Upper lobe of left lung (tissue), 6 donors: ENCODE results near the gene KCNJ4. TPM values are rescaled to one million over a fixed set of nuclear protein-coding genes. Genes with fewer than 3 reads are reported as not detected.

Source experiments
- ATAC-seq, 2 donors: fragments of 200-7000 bp; cut with Tn5 transposase; one replicate each; pipeline ENCODE4 v1.9.1; 2022; ENCODE audit warnings: mild to moderate bottlenecking in 2 of 2, moderate library complexity in 2 of 2; ENCODE audit not compliant: low FRiP score in 2 of 2
- DNase-seq, 2 donors: peaks; one replicate each; pipeline ENCODE4 v3.0.0-alpha.2; 2019 to 2020
- H3K27ac ChIP-seq, 4 donors: fragments of 200-600 bp; sonication (generic); one replicate each; pipeline ENCODE4 v1.5.1; 2016 to 2019
- H3K27me3 ChIP-seq, 4 donors: fragments of 200-600 bp; sonication (generic); one replicate each; pipeline ENCODE4 v1.5.1; 2017 to 2019
- H3K36me3 ChIP-seq, 4 donors: fragments of 200-600 bp; sonication (generic); one replicate each; pipeline ENCODE4 v1.5.1; 2016 to 2019
- H3K4me1 ChIP-seq, 4 donors: fragments of 200-600 bp; sonication (generic); one replicate each; pipeline ENCODE4 v1.5.1; 2018 to 2019
- H3K4me3 ChIP-seq, 4 donors: fragments of 200-600 bp; sonication (generic); one replicate each; pipeline ENCODE4 v1.5.1; 2017 to 2019; ENCODE audit warnings: mild to moderate bottlenecking in 2 of 4, moderate library complexity in 1 of 4
- H3K9me3 ChIP-seq, 4 donors: fragments of 200-600 bp; sonication (generic); one replicate each; pipeline ENCODE4 v1.5.1; 2018 to 2019
- EP300 ChIP-seq, 4 donors: sonication (generic); formaldehyde crosslinking; IDR thresholded peaks; one replicate each; pipeline ENCODE4 v1.5.1; 2017; ENCODE audit warnings: antibody characterized with exemption in 4 of 4, control low read depth in 2 of 4
- POLR2A ChIP-seq, 4 donors: fragments of 450-650 bp; IDR thresholded peaks; one replicate each; pipeline ENCODE4 v1.5.1; 2016 to 2017; ENCODE audit warnings: antibody characterized with exemption in 4 of 4, mild to moderate bottlenecking in 2 of 4
- POLR2AphosphoS5 ChIP-seq, 2 donors: sonication (generic); formaldehyde crosslinking; IDR thresholded peaks; one replicate each; pipeline ENCODE4 v1.5.1; 2017; ENCODE audit warnings: antibody characterized with exemption in 2 of 2
- WGBS, 2 donors: methylation state at CpG; one replicate each; pipeline ENCODE4 v1.1.5; 2017 to 2018; 5-methylcytosine and 5-hydroxymethylcytosine counted together
- total RNA-seq, 6 donors: library from RNA; depleted of rRNA in 4 of 6; stranded (reverse); fragments of >200 nt in 4 of 6; gene quantifications; one replicate each; pipeline versions ENCODE4 v1.1.0 to v1.2.1, GENCODE V29; 2016 to 2021
- TF ChIP-seq, protein P1 (sequence below), 6 experiments: fragments of 450-650 bp in 4 of 6; fragments of 200-600 bp in 2 of 6; sonication (generic) in 2 of 6; IDR thresholded peaks; one replicate each; pipeline ENCODE4 v1.5.1; 2016 to 2019; ENCODE audit warnings: antibody characterized with exemption in 6 of 6
- donor health status: DM: no; HTN: no; CAD: no; lungs with moderate emphysema.
- donor health status: DM: no; HTN: yes; CAD: no; lungs with severe emphysema.

KCNJ4 gene
- total RNA-seq, 6 donors from 2014 or later, result not detected

DNA sequence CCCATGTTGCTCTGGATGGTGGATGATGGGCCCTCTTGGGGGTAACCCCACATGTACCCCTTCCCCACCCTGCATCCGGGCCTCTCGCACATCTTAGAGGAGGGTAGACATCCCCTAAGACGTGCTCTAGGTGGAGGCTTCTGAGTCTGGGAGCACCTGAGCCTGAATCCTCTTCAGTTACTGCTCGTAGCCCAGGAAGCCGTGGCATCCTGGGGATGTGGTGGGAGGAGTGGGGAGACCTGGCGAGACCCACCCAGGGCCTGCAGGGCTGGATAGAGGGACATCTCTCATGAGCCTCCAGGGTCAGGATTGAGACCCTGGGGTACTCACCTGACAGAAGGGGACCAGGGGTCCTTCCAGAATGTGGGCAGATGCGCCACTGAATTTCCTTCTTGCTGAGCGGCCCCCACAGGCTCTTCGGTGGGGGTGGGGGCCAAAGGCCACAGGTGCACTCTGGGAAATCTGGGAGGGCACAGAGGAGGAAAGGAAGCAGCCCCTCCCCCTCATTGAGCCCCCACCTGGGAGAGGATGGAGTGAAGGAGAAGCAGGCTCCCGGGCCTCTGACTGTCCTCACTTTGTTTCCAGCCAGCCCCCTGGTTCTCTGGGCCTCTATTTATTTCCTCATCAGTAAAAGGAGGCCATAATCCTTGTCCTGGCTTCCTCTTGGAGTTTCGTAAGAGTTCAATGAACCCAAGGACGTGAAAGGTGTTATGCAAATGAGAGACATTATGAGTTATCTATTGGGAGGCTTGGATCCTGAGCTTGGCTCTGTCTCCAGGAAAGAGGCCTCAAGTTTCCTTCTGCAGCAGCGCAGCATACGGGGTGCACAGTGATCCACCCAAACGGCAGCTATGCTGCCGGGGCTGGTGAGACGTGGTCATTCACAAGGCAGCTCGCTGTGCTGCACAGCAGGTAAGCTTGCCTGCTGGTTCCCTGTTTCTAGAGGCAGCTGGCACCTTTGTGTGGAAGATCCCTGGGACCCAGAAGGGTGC, 31.2 kb downstream of the KCNJ4 start:
- DNase-seq (no peak), ATAC-seq (no peak)
- no peak for TF ChIP-seq EP300 (IDR thresholded peaks at IDR 0.05)
- TF ChIP-seq POLR2A (IDR thresholded peaks at IDR 0.05), result no peak
- no peak for TF ChIP-seq POLR2AphosphoS5 (IDR thresholded peaks at IDR 0.05)
- TF ChIP-seq, protein P1, sequence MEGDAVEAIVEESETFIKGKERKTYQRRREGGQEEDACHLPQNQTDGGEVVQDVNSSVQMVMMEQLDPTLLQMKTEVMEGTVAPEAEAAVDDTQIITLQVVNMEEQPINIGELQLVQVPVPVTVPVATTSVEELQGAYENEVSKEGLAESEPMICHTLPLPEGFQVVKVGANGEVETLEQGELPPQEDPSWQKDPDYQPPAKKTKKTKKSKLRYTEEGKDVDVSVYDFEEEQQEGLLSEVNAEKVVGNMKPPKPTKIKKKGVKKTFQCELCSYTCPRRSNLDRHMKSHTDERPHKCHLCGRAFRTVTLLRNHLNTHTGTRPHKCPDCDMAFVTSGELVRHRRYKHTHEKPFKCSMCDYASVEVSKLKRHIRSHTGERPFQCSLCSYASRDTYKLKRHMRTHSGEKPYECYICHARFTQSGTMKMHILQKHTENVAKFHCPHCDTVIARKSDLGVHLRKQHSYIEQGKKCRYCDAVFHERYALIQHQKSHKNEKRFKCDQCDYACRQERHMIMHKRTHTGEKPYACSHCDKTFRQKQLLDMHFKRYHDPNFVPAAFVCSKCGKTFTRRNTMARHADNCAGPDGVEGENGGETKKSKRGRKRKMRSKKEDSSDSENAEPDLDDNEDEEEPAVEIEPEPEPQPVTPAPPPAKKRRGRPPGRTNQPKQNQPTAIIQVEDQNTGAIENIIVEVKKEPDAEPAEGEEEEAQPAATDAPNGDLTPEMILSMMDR (IDR thresholded peaks at IDR 0.05), result no peak
- 75 to 80% methylated on average over 13 to 18 of the region's 18 CpGs for WGBS, 2 donors
- Histone ChIP-seq H3K27ac (no peak overlapping the region), H3K9me3 (no peaks in the 10 kb centered on the region), H3K36me3 (no peaks in the 10 kb centered on the region), H3K4me3 (no peak overlapping the region), H3K4me1 (peaks cover 0 to 4% (median 0%) of the 10 kb centered on the region in 4 donors), H3K27me3 (no peaks in the 10 kb centered on the region)

DNA sequence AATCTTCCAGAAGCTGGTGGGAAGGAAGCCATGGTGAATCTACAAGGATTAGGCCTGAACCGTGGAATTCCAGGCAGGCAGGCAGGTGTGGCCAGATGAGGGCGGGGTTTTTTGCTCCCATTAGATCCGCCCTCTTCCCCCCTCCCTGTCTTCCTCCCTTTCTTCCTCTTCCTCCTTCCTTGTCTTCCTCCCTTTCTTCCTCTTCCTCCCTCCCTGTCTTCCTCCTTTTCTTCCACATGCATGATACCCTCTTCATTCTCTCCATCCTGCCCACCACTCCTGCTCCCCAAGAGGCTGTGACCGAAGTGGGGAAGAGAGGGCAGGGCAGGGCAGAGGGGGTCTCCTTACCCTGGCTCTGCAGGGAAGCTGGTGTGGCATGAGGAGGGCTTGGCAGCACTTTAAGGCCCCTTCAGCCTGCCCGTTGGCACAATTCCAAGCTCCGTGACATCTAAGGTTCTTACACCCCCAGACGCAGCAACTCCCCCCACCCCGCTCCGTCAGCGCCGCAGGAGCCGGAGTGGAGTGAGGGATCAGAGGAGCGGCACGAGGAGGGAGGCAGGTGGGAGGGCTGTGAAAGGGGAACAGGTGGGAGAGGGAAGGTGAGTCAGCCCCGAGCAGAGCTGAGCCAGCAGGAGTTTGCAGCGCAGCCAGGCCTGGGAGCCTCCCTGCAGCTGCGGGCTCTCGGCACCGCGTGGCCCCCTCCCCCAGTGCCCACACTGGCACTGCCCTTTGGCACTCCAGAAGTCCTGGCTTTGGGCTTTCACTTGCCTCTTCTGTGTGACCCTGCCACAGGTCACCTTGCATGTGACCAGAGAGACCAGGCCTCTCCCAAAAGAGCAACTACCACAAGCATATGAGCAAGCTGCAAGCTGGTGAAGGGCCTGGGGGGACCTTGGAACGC, 32.1 kb downstream of the KCNJ4 start:
- H3K9me3 ChIP-seq, result no peaks in the 10 kb centered on the region
- ATAC-seq (no peak), DNase-seq (no peak)
- H3K27me3 ChIP-seq, result no peaks in the 10 kb centered on the region
- peaks cover 0 to 4% (median 0%) of the 10 kb centered on the region in 4 donors for H3K4me1 ChIP-seq
- 79 to 82% methylated on average over 21 of the region's 21 CpGs for WGBS, 2 donors
- no peaks in the 10 kb centered on the region for H3K36me3 ChIP-seq
- TF ChIP-seq, protein P1 (IDR thresholded peaks at IDR 0.05), result no peak
- TF ChIP-seq EP300 (IDR thresholded peaks at IDR 0.05), result no peak
- H3K4me3 ChIP-seq, result no peak overlapping the region
- H3K27ac ChIP-seq, result no peak overlapping the region

DNA sequence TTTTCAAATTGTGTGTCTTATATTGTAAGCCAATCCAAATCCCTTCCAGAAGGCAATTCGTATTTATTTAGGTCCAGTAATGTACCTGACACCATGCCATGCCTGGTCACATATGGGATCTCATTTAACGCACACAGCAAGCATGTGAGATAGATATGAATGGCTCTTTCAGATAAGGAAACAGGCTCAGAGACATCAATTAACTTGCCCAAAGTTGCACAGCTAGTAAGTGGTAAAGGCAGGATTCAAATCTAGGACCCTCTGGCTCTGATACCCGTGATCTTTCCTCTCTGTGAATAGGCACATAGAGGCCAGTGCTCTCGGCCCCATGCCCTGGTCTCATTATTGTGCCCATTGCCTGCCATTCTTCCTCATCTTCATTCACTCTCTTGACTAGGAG, 34.3 kb downstream of the KCNJ4 start:
- DNase-seq (no peak), ATAC-seq (no peak)
- TF ChIP-seq EP300 (IDR thresholded peaks at IDR 0.05) (no peak), POLR2AphosphoS5 (IDR thresholded peaks at IDR 0.05) (no peak), POLR2A (IDR thresholded peaks at IDR 0.05) (no peak)
- TF ChIP-seq, protein P1 (IDR thresholded peaks at IDR 0.05), result no peak
- Histone ChIP-seq H3K4me3 (no peak overlapping the region), H3K4me1 (peaks cover 0 to 4% (median 0%) of the 10 kb centered on the region in 4 donors), H3K36me3 (no peaks in the 10 kb centered on the region), H3K27ac (no peak overlapping the region), H3K9me3 (no peaks in the 10 kb centered on the region), H3K27me3 (no peaks in the 10 kb centered on the region)
- WGBS, 2 donors, result 90 to 92% methylated on average over 4 of the region's 4 CpGs

DNA sequence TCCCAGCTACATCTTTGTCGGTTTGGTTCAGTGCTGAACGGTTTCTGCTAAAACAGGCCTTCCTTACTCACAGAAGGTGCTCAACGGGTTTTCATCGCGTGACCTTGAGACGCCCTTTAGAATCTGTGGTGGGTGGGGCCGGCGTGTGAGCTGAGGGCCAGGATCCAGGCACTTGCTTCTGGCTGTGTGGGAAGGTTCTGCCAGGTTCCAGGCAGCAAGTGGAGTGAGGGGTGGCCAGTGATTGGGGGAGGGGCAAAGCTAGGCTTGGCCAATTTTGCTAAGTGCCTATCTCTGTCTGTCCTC, 35.2 kb downstream of the KCNJ4 start:
- WGBS, 2 donors, result 75 to 90% methylated on average over 7 to 8 of the region's 8 CpGs
- H3K27ac ChIP-seq, result no peak overlapping the region
- H3K9me3 ChIP-seq, result no peaks in the 10 kb centered on the region
- H3K27me3 ChIP-seq, result no peaks in the 10 kb centered on the region
- TF ChIP-seq EP300 (IDR thresholded peaks at IDR 0.05) (no peak), POLR2AphosphoS5 (IDR thresholded peaks at IDR 0.05) (no peak), POLR2A (IDR thresholded peaks at IDR 0.05) (no peak)
- TF ChIP-seq, protein P1 (IDR thresholded peaks at IDR 0.05), result no peak
- H3K4me3 ChIP-seq, result no peak overlapping the region
- no peaks in the 10 kb centered on the region for H3K36me3 ChIP-seq
- peaks cover 0 to 4% (median 0%) of the 10 kb centered on the region in 4 donors for H3K4me1 ChIP-seq
- DNase-seq (no peak), ATAC-seq (no peak)
